Activated CD8-positive, alpha-beta memory T cell treated with anti-CD3 and anti-CD28 coated beads for 1 hour (primary cell): ENCODE results near the gene SSR4.
"Not testable (repeated sequence)": the region's sequence is repeated elsewhere in the genome, so short reads cannot be mapped to it uniquely, and the experiment has no call there.

Experiments used
- DNase-seq, 2 donors: peaks; one replicate each; pipeline ENCODE4 v3.0.0-alpha.2; 2020; ENCODE audit warnings: low read depth in 1 of 2; ENCODE audit errors: extremely low read depth in 1 of 2

SSR4 gene

GRCh38 chrX:153803211-153804099, 9.0 kb downstream of the SSR4 start:
- no peak for DNase-seq

- DNase-seq = no peak
Measured at GRCh38 chrX:153804100-153804595, 9.7 kb downstream of the SSR4 start.

GRCh38 chrX:153804621-153805020, 10.2 kb downstream of the SSR4 start:
- DNase-seq = no peak

GRCh38 chrX:153805436-153805835, 11.0 kb downstream of the SSR4 start:
- DNase-seq = no peak

GRCh38 chrX:153806999-153807575, 12.6 kb downstream of the SSR4 start:
- no peak for DNase-seq

- no peak for DNase-seq
Measured at GRCh38 chrX:153807976-153808375, 13.5 kb downstream of the SSR4 start.

GRCh38 chrX:153812220-153812619, 17.8 kb downstream of the SSR4 start:
- no peak for DNase-seq

- no peak for DNase-seq
Measured at GRCh38 chrX:153813161-153813560, 18.7 kb downstream of the SSR4 start.

GRCh38 chrX:153814591-153815315, 20.3 kb downstream of the SSR4 start:
- no peak for DNase-seq

- no peak for DNase-seq
Measured at GRCh38 chrX:153816831-153817690, 22.6 kb downstream of the SSR4 start.

GRCh38 chrX:153818064-153818463, 23.6 kb downstream of the SSR4 start:
- DNase-seq = not testable (repeated sequence)

- peak in 1 of 2 donors; percentile 39 for DNase-seq
Measured at GRCh38 chrX:153818571-153819383, 24.3 kb downstream of the SSR4 start.

GRCh38 chrX:153819384-153820040, 25.0 kb downstream of the SSR4 start:
- DNase-seq = no peak

- no peak for DNase-seq
Measured at GRCh38 chrX:153820601-153821000, 26.1 kb downstream of the SSR4 start.

- DNase-seq = no peak
Measured at GRCh38 chrX:153821066-153821465, 26.6 kb downstream of the SSR4 start.

- no peak for DNase-seq
Measured at GRCh38 chrX:153824348-153824747, 29.9 kb downstream of the SSR4 start.

GRCh38 chrX:153825042-153825441, 30.6 kb downstream of the SSR4 start:
- no peak for DNase-seq

- DNase-seq = no peak
Measured at GRCh38 chrX:153827016-153827415, 32.5 kb downstream of the SSR4 start.

- no peak for DNase-seq
Measured at GRCh38 chrX:153827903-153828302, 33.4 kb downstream of the SSR4 start.
